Loucy (cell line): Measurements from ENCODE around the gene OR2A14.

Experiments
- H2AFZ ChIP-seq: fragments of 200-600 bp; sonication (generic); 2 replicates; pipeline ENCODE4 v1.6.0; 2016; ENCODE audit warnings: antibody characterized with exemption, mild to moderate bottlenecking, low read length, moderate library complexity
- H3F3A ChIP-seq: fragments of 200-600 bp; 2 replicates; pipeline ENCODE4 v1.6.0; 2016; ENCODE audit warnings: antibody characterized with exemption, low read depth, mild to moderate bottlenecking
- H3K27me3 ChIP-seq: fragments of 200-600 bp; sonication (generic); 2 replicates; pipeline ENCODE4 v1.6.1; 2014; ENCODE audit warnings: low read length, mild to moderate bottlenecking; ENCODE audit not compliant: insufficient read depth, poor library complexity, severe bottlenecking
- H3K36me3 ChIP-seq: fragments of 200-600 bp; sonication (generic); 2 replicates; pipeline ENCODE4 v1.6.1; 2016; ENCODE audit warnings: low read length; ENCODE audit not compliant: insufficient read depth
- H3K4me1 ChIP-seq: fragments of 200-600 bp; sonication (generic); 2 replicates; pipeline ENCODE4 v1.5.1; 2014; ENCODE audit warnings: low read length, mild to moderate bottlenecking; ENCODE audit not compliant: insufficient read depth, poor library complexity, severe bottlenecking
- H3K4me2 ChIP-seq: fragments of 200-600 bp; sonication (generic); 2 replicates; pipeline ENCODE4 v1.6.0; 2014; ENCODE audit warnings: antibody characterized with exemption, low read length, low read depth, mild to moderate bottlenecking; ENCODE audit not compliant: poor library complexity, severe bottlenecking
- H3K4me3 ChIP-seq: fragments of 200-600 bp; sonication (generic); 2 replicates; pipeline ENCODE4 v1.5.1; 2014; ENCODE audit warnings: low read length, mild to moderate bottlenecking, mixed read lengths; ENCODE audit not compliant: poor library complexity, severe bottlenecking
- H3K79me2 ChIP-seq: fragments of 200-600 bp; sonication (generic); 2 replicates; pipeline ENCODE4 v1.6.1; 2014; ENCODE audit warnings: low read length; ENCODE audit not compliant: insufficient read depth
- H3K9ac ChIP-seq: fragments of 200-600 bp; sonication (generic); 2 replicates; pipeline ENCODE4 v1.6.0; 2014; ENCODE audit warnings: mild to moderate bottlenecking, low read depth, low read length, moderate library complexity; ENCODE audit not compliant: poor library complexity, severe bottlenecking
- H3K9me2 ChIP-seq: fragments of 200-600 bp; sonication (generic); replicated peaks from 2 replicates; pipeline ENCODE4 v1.6.1; 2016; ENCODE audit warnings: low read depth, low read length, mixed read lengths
- H3K9me3 ChIP-seq: fragments of 200-600 bp; sonication (generic); 2 replicates; pipeline ENCODE4 v1.6.1; 2014; ENCODE audit warnings: mild to moderate bottlenecking, antibody characterized with exemption, low read length, low read depth; ENCODE audit not compliant: insufficient read depth
- H4K20me1 ChIP-seq: fragments of 200-600 bp; sonication (generic); 2 replicates; pipeline ENCODE4 v1.6.0; 2014; ENCODE audit warnings: antibody characterized with exemption, low read length, mild to moderate bottlenecking; ENCODE audit not compliant: insufficient read depth, poor library complexity, severe bottlenecking
- EZH2phosphoT487 ChIP-seq: fragments of 200-600 bp; IDR thresholded peaks from 2 replicates; pipeline ENCODE4 v1.6.1; 2018; ENCODE audit warnings: antibody characterized with exemption, mild to moderate bottlenecking, moderate library complexity, borderline replicate concordance
- TF ChIP-seq, protein P1 (sequence below): fragments of 200-600 bp; sonication (generic); conservative IDR thresholded peaks from 2 replicates; pipeline ENCODE4 v1.5.1; 2014; ENCODE audit warnings: mild to moderate bottlenecking, antibody characterized with exemption, low read length

The OR2A14 gene

DNA sequence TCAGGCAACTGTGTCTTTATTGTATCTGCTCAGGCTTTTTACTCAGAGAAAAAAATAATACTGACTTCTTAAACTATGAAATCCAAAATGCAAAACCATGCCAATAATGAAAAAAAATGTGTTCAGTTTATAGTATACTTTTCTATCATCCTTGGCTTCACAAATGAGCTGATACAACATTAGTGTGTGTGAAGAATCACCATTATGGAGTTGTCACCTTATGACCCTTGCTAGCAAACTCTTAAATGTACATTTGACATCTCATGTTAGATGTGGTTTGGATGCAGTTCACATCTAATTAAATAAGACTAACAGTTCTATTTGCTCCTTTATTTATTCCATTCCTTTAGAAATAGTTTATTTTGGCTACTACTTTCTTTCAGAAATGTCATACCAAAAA lies 17.8 kb upstream of the OR2A14 start:
- Histone ChIP-seq H3K4me2 (no peak overlapping the region), H3K4me1 (no peaks in the 10 kb centered on the region), H4K20me1 (no peaks in the 10 kb centered on the region), H3F3A (no peaks in the 10 kb centered on the region), H2AFZ (no peak overlapping the region), H3K4me3 (no peak overlapping the region), H3K9me3 (no peaks in the 10 kb centered on the region), H3K79me2 (no peaks in the 10 kb centered on the region), H3K36me3 (no peaks in the 10 kb centered on the region), H3K9me2 (no peaks in the 10 kb centered on the region), H3K9ac (no peak overlapping the region), H3K27me3 (no peaks in the 10 kb centered on the region)
- TF ChIP-seq, protein P1, sequence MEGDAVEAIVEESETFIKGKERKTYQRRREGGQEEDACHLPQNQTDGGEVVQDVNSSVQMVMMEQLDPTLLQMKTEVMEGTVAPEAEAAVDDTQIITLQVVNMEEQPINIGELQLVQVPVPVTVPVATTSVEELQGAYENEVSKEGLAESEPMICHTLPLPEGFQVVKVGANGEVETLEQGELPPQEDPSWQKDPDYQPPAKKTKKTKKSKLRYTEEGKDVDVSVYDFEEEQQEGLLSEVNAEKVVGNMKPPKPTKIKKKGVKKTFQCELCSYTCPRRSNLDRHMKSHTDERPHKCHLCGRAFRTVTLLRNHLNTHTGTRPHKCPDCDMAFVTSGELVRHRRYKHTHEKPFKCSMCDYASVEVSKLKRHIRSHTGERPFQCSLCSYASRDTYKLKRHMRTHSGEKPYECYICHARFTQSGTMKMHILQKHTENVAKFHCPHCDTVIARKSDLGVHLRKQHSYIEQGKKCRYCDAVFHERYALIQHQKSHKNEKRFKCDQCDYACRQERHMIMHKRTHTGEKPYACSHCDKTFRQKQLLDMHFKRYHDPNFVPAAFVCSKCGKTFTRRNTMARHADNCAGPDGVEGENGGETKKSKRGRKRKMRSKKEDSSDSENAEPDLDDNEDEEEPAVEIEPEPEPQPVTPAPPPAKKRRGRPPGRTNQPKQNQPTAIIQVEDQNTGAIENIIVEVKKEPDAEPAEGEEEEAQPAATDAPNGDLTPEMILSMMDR = no peak
- TF ChIP-seq EZH2phosphoT487 = no peak

DNA sequence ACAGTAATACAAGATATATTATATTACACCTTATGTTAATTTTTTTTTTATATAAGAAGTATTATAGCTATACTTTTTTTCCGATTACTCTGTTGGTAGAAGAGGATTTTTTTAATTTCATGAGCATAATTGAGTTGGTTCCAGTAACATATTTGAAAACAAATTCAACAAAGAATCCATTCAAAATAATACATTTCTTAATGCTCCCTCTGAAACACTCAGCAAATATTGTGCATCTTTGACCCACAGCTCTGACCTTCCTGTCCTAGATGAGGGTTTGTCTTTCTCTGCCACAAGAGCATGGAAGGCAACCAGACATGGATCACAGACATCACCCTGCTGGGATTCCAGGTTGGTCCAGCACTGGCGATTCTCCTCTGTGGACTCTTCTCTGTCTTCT lies 13.7 kb upstream of the OR2A14 start, which contains the start of gene OR2A2:
Gene OR2A2 (plus strand): TSS at position 301 of the 400 bp plus-strand sequence. CDS start 0 bp downstream, at position 301.
- Histone ChIP-seq H3K9me2 (no peaks in the 10 kb centered on the region), H3K79me2 (no peaks in the 10 kb centered on the region), H3K9ac (no peak within 1 kb of the TSS), H4K20me1 (no peaks in the 10 kb centered on the region), H3F3A (no peaks in the 10 kb centered on the region), H3K36me3 (no peaks in the 10 kb centered on the region), H3K9me3 (no peaks in the 10 kb centered on the region), H3K27me3 (no peaks in the 10 kb centered on the region), H3K4me1 (no peaks in the 10 kb centered on the region), H3K4me2 (no peak within 1 kb of the TSS), H3K4me3 (no peak within 1 kb of the TSS), H2AFZ (no peak within 1 kb of the TSS)
- TF ChIP-seq EZH2phosphoT487 = no peak
- TF ChIP-seq, protein P1 = no peak

DNA sequence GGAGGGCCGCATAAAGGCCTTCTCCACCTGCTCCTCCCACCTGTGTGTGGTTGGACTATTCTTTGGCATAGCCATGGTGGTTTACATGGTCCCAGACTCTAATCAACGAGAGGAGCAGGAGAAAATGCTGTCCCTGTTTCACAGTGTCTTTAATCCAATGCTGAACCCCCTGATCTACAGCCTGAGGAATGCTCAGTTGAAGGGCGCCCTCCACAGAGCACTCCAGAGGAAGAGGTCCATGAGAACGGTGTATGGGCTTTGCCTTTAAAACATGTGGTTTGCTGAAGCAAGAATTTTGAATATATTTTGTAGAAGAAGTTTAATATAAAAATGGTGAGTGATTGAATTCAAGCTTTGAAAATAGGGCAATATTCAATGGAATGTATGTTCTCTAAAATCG lies 12.7 kb upstream of the OR2A14 start:
- H3K9me3 ChIP-seq = no peaks in the 10 kb centered on the region
- H3K27me3 ChIP-seq = no peaks in the 10 kb centered on the region
- H3K9ac ChIP-seq = no peak overlapping the region
- no peaks in the 10 kb centered on the region for H3K79me2 ChIP-seq
- H3K9me2 ChIP-seq = no peaks in the 10 kb centered on the region
- no peak overlapping the region for H3K4me2 ChIP-seq
- H3K4me1 ChIP-seq = no peaks in the 10 kb centered on the region
- H2AFZ ChIP-seq = no peak overlapping the region
- no peak overlapping the region for H3K4me3 ChIP-seq
- no peaks in the 10 kb centered on the region for H3F3A ChIP-seq
- H3K36me3 ChIP-seq = no peaks in the 10 kb centered on the region
- no peak for TF ChIP-seq EZH2phosphoT487
- TF ChIP-seq, protein P1 = no peak
- H4K20me1 ChIP-seq = no peaks in the 10 kb centered on the region
